Measurements from ENCODE around the gene SORCS3.

DNA sequence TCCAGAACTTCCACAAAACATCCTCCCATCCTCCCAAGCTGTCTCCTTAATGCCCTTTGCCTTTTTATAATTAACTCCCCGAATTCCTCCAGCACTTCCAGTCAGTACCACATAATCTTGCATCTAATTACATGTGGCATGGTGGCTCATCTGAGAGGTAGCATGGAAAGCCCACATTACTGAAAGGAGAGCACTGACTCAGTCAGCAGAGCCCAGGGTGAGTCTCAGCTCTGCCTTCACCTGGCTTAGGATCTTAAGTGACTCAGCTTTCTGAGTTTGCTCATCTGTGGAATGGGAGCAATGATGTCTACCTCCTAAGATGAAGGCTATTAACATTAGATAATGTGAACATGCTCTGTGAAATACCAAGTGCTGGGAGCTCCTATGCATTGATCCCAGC, 433.9 kb downstream of the SORCS3 start:
- TF ChIP-seq, protein P1, sequence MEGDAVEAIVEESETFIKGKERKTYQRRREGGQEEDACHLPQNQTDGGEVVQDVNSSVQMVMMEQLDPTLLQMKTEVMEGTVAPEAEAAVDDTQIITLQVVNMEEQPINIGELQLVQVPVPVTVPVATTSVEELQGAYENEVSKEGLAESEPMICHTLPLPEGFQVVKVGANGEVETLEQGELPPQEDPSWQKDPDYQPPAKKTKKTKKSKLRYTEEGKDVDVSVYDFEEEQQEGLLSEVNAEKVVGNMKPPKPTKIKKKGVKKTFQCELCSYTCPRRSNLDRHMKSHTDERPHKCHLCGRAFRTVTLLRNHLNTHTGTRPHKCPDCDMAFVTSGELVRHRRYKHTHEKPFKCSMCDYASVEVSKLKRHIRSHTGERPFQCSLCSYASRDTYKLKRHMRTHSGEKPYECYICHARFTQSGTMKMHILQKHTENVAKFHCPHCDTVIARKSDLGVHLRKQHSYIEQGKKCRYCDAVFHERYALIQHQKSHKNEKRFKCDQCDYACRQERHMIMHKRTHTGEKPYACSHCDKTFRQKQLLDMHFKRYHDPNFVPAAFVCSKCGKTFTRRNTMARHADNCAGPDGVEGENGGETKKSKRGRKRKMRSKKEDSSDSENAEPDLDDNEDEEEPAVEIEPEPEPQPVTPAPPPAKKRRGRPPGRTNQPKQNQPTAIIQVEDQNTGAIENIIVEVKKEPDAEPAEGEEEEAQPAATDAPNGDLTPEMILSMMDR (IDR thresholded peaks at IDR 0.05): no peak
- TF ChIP-seq JUN (CRISPR knock-in tag; IDR thresholded peaks at IDR 0.05): no peak
- TF ChIP-seq NFYB (CRISPR knock-in tag; conservative IDR thresholded peaks at IDR 0.05; ENCODE audit: low read depth): no peak
- TF ChIP-seq, protein P2, sequence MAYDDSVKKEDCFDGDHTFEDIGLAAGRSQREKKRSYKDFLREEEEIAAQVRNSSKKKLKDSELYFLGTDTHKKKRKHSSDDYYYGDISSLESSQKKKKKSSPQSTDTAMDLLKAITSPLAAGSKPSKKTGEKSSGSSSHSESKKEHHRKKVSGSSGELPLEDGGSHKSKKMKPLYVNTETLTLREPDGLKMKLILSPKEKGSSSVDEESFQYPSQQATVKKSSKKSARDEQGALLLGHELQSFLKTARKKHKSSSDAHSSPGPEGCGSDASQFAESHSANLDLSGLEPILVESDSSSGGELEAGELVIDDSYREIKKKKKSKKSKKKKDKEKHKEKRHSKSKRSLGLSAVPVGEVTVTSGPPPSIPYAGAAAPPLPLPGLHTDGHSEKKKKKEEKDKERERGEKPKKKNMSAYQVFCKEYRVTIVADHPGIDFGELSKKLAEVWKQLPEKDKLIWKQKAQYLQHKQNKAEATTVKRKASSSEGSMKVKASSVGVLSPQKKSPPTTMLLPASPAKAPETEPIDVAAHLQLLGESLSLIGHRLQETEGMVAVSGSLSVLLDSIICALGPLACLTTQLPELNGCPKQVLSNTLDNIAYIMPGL (CRISPR knock-in tag; IDR thresholded peaks at IDR 0.05): no peak
- TF ChIP-seq IRF2 (CRISPR knock-in tag; IDR thresholded peaks at IDR 0.05; ENCODE audit: borderline replicate concordance, low read depth): no peak

All from WTC11 (cell line).